ENCODE data around the gene LCA5. TPM values are rescaled to one million over a fixed set of nuclear protein-coding genes. Genes with fewer than 3 reads are reported as not detected.

Gene LCA5
- total RNA-seq, 4 donors from 2014 or later, result 5.7 to 9.0 (median 5.9) TPM

GRCh38 chr6:79513111-79513510, 24.1 kb downstream of the LCA5 start:
- TF ChIP-seq CTCF (IDR thresholded peaks at IDR 0.05; ENCODE audit: low read depth), result no peak

- no peak for TF ChIP-seq CTCF (IDR thresholded peaks at IDR 0.05; ENCODE audit: low read depth)
Observed at GRCh38 chr6:79512014-79512413, 25.2 kb downstream of the LCA5 start.

- TF ChIP-seq CTCF (IDR thresholded peaks at IDR 0.05; ENCODE audit: low read depth), result no peak
Observed at GRCh38 chr6:79510707-79511106, 26.5 kb downstream of the LCA5 start.

GRCh38 chr6:79506251-79506650, 31.0 kb downstream of the LCA5 start:
- TF ChIP-seq CTCF (IDR thresholded peaks at IDR 0.05; ENCODE audit: low read depth), result no peak

- TF ChIP-seq CTCF (IDR thresholded peaks at IDR 0.05; ENCODE audit: low read depth), result no peak
Observed at GRCh38 chr6:79504372-79504771, 32.9 kb downstream of the LCA5 start.

GRCh38 chr6:79498842-79499241, 38.4 kb downstream of the LCA5 start:
- TF ChIP-seq CTCF (IDR thresholded peaks at IDR 0.05; ENCODE audit: low read depth), result no peak

- TF ChIP-seq CTCF (IDR thresholded peaks at IDR 0.05; ENCODE audit: low read depth), result no peak
Observed at GRCh38 chr6:79495246-79495645, 42.0 kb downstream of the LCA5 start.
